Endothelial cell of umbilical vein (primary cell): ENCODE data around the gene MYCBP2. TPM values are rescaled to one million over a fixed set of nuclear protein-coding genes. Genes with fewer than 3 reads are reported as not detected.

Experiments
- BruUV-seq: library from RNA; stranded (reverse); fragments of 400-500 nt; replicated peaks from 2 replicates; lab custom pipeline; 2021; lab: Mats Ljungman, UMichigan
- CTCF ChIA-PET: fragments of 300-600, 350-600 bp; sonication (Branson Sonifier 250); formaldehyde crosslinking; loops from one replicate; lab custom pipeline; 2021; ENCODE audit warnings: antibody characterized with exemption, inconsistent platforms; lab: Charles Lee
- POLR2A ChIA-PET: fragments of 300-600, 350-600 bp; sonication (Branson Sonifier 250); formaldehyde crosslinking; loops from one replicate; lab custom pipeline; 2021; ENCODE audit warnings: antibody characterized with exemption, inconsistent platforms; lab: Charles Lee
- DNase-seq: peaks from one replicate; pipeline ENCODE4 v3.0.0-alpha.2; 2011; ENCODE audit warnings: low read depth, low spot score
- FAIRE-seq: peaks from 2 replicates; lab custom pipeline; 2011; peaks lifted over from hg19 to GRCh38; lab: Jason Lieb, UNC
- H2AFZ ChIP-seq: 2 replicates; pipeline ENCODE4 v1.6.0; 2012; ENCODE audit warnings: low read depth, low read length, control low read depth, inconsistent platforms
- H3K27ac ChIP-seq: 2 replicates; pipeline ENCODE4 v1.5.1; 2011; ENCODE audit warnings: low read depth, mild to moderate bottlenecking, control low read depth, low read length, moderate library complexity; ENCODE audit not compliant: insufficient read depth
- H3K27me3 ChIP-seq, 2 experiments: 2 replicates each; pipeline versions ENCODE4 v1.6.0 to v1.6.1; 2011; ENCODE audit warnings: low read length in 2 of 2, mixed read lengths in 1 of 2; ENCODE audit not compliant: control insufficient read depth in 2 of 2, insufficient read depth in 2 of 2
- H3K36me3 ChIP-seq, 2 experiments: 2 replicates in 1 of 2; 3 replicates in 1 of 2; pipeline ENCODE4 v1.5.1; 2011; ENCODE audit warnings: low read length in 2 of 2, mild to moderate bottlenecking in 1 of 2, moderate library complexity in 1 of 2; ENCODE audit not compliant: control insufficient read depth in 2 of 2, insufficient read depth in 2 of 2; ENCODE audit errors: extremely low read depth in 1 of 2
- H3K4me1 ChIP-seq: 3 replicates; pipeline ENCODE4 v1.5.1; 2011; ENCODE audit warnings: mild to moderate bottlenecking, low read length; ENCODE audit not compliant: control insufficient read depth, insufficient read depth; ENCODE audit errors: extremely low read depth
- H3K4me2 ChIP-seq: 2 replicates; pipeline ENCODE4 v1.6.1; 2011; ENCODE audit warnings: low read length, control low read depth, mixed read lengths; ENCODE audit not compliant: insufficient read depth
- H3K4me3 ChIP-seq, 3 experiments: fragments of 200-600 bp in 1 of 3; sonication (generic), shearing (Covaris generic) in 1 of 3; replicated peaks in 1 of 3; 2 replicates each; pipeline ENCODE4 v1.5.1; 2011 to 2016; ENCODE audit warnings: control low read depth in 3 of 3, low read length in 3 of 3, mild to moderate bottlenecking in 2 of 3, inconsistent platforms in 1 of 3, low read depth in 1 of 3, moderate library complexity in 1 of 3; ENCODE audit not compliant: insufficient read depth in 1 of 3
- H3K79me2 ChIP-seq: 2 replicates; pipeline ENCODE4 v1.6.0; 2012; ENCODE audit warnings: low read length, inconsistent platforms; ENCODE audit not compliant: control insufficient read depth, insufficient read depth
- H3K9ac ChIP-seq: replicated peaks from 2 replicates; pipeline ENCODE3; 2011; ENCODE audit warnings: low read length, control low read depth; ENCODE audit not compliant: insufficient read depth; ENCODE audit errors: extremely low read depth
- H3K9me1 ChIP-seq: replicated peaks from 3 replicates; pipeline ENCODE4 v1.6.0; 2011; ENCODE audit warnings: mild to moderate bottlenecking, low read length; ENCODE audit not compliant: control insufficient read depth, insufficient read depth; ENCODE audit errors: extremely low read depth
- H3K9me3 ChIP-seq: replicated peaks from 2 replicates; pipeline ENCODE4 v1.5.1; 2012; ENCODE audit warnings: low read length, inconsistent platforms; ENCODE audit not compliant: control insufficient read depth, insufficient read depth
- H4K20me1 ChIP-seq: replicated peaks from 2 replicates; pipeline ENCODE3; 2011; ENCODE audit warnings: mild to moderate bottlenecking, low read length; ENCODE audit not compliant: control insufficient read depth, insufficient read depth; ENCODE audit errors: extremely low read depth
- EZH2 ChIP-seq: IDR thresholded peaks from 2 replicates; pipeline ENCODE4 v1.6.1; 2012; ENCODE audit warnings: borderline replicate concordance, low read depth, mild to moderate bottlenecking, moderate library complexity, low read length, inconsistent platforms; ENCODE audit not compliant: severe bottlenecking
- FOS ChIP-seq: IDR thresholded peaks from 2 replicates; pipeline ENCODE4 v1.6.1; 2011; ENCODE audit warnings: mild to moderate bottlenecking, low read length, moderate library complexity, borderline replicate concordance; ENCODE audit not compliant: insufficient read depth
- GATA2 ChIP-seq: IDR thresholded peaks from 2 replicates; pipeline ENCODE4 v1.7.0; 2011; ENCODE audit warnings: low read depth, mild to moderate bottlenecking, moderate library complexity, mixed read lengths, low read length; ENCODE audit not compliant: insufficient read length, insufficient read depth
- JUN ChIP-seq: IDR thresholded peaks from 2 replicates; pipeline ENCODE4 v1.6.1; 2011; ENCODE audit warnings: borderline replicate concordance, low read depth; ENCODE audit not compliant: insufficient read length, insufficient read depth
- MYC ChIP-seq: IDR thresholded peaks from one replicate; pipeline ENCODE4 v1.6.1; 2011; ENCODE audit warnings: mild to moderate bottlenecking, low read depth, low read length
- POLR2A ChIP-seq: IDR thresholded peaks from 2 replicates; pipeline ENCODE4 v1.6.1; 2012; ENCODE audit warnings: low read depth, mild to moderate bottlenecking, control low read depth, low read length
- POLR2AphosphoS5 ChIP-seq: IDR thresholded peaks from 2 replicates; pipeline ENCODE4 v1.6.1; 2012; ENCODE audit warnings: low read depth, mild to moderate bottlenecking, control low read depth, low read length, moderate library complexity; ENCODE audit not compliant: insufficient read depth
- dilution Hi-C: fragments of 300-500 bp; cut with MboI; formaldehyde crosslinking; loops from one replicate; pipeline ENCODE4 v1.15.0; 2019; ENCODE audit warnings: low sequenced_read_pairs; ENCODE audit not compliant: extremely low pct_ligation_motif_present
- intact Hi-C: fragments of 100-400 bp; cut with micrococcal nuclease; formaldehyde crosslinking; loops from one replicate; pipeline ENCODE4 v1.10.0; 2022
- polyA plus RNA-seq, 4 experiments: library from polyadenylated mRNA; depleted of rRNA in 3 of 4; stranded (reverse) in 3 of 4; unstranded in 1 of 4; fragments of >200 nt; gene quantifications; 2 replicates each; pipeline versions ENCODE4 v1.2.1 to v1.2.3, GENCODE V29; 2011 to 2012; ENCODE audit warnings: missing spikeins in 1 of 4
- total RNA-seq: library from RNA; stranded (reverse); gene quantifications from 2 replicates; pipeline ENCODE4 v1.2.3, GENCODE V29; 2021
- TF ChIP-seq, protein P1 (sequence below): IDR thresholded peaks from 2 replicates; pipeline ENCODE4 v1.6.1; 2011; ENCODE audit not compliant: insufficient read depth, insufficient read length
- TF ChIP-seq, protein P2 (sequence below), 2 donors: IDR thresholded peaks; 1 replicate in 1 of 2; 2 replicates in 1 of 2; pipeline ENCODE4 v1.5.1; 2011; ENCODE audit warnings: low read length in 2 of 2, mild to moderate bottlenecking in 2 of 2, moderate library complexity in 2 of 2, control low read depth in 1 of 2, inconsistent platforms in 1 of 2, low read depth in 1 of 2; ENCODE audit not compliant: insufficient read depth in 1 of 2; ENCODE audit errors: extremely low read depth in 1 of 2

The MYCBP2 gene
- total and polyA plus RNA-seq, 2 donors (not counting 3 experiments of a cell fraction or from before 2014, with no cell fraction given) = 30.5 to 89.8 TPM

DNA sequence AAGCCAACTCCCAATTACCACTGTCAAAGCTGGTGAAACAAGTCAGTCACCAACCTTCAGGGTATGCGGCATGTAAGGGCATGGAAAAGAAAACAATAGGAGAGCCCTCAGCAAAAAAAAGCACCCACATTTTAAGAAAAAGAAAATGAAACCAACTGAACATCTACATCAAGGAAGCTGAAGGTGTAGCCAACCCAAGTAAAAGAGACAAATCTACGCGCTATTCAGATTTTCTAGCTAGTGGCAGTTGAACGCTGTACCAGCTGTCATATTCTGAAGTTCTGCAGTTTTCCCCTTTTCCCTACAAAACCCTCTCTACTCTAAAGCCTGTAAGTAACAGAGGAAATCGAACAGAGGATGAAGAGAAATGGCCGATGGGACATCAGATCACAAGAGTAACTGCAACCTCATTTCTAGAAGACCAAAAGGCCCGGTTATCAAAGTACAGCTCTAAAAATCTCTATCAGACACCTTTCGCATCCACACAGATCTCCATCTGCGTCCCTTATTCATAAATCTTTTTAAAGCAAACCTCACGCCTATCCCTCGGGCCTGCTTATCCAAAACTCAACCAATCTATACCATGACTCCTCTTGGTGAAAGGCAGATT lies 1.4 kb downstream of the MYCBP2 start:
- peak overlapping the region; percentile 49 to 92 (median 79) for H3K4me3 ChIP-seq
- BruUV-seq = no TSS peak
- H3K4me1 ChIP-seq = peaks cover 26% of the 10 kb centered on the region
- TF ChIP-seq POLR2AphosphoS5 (no peak), JUN (no peak)
- TF ChIP-seq, protein P1, sequence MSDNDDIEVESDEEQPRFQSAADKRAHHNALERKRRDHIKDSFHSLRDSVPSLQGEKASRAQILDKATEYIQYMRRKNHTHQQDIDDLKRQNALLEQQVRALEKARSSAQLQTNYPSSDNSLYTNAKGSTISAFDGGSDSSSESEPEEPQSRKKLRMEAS = no peak
- peaks cover 58% of the 10 kb centered on the region for H3K79me2 ChIP-seq
- peak overlapping the region; percentile 66 for H3K9ac ChIP-seq
- H3K9me3 ChIP-seq = no peaks in the 10 kb centered on the region
- DNase-seq = peak; percentile 51
- ChIA-PET CTCF (interaction anchor here (0.7 to 1.8 kb wide), 11 partner anchors 9 to 167 kb away, joined by 3 to 6 read pairs (median 3); no protein-coding TSS in a partner anchor), POLR2A (interaction anchor here (0.7 kb wide), 1 partner anchor 219 kb away, joined by 3 read pairs; no protein-coding TSS in a partner anchor)
- no peaks in the 10 kb centered on the region for H4K20me1 ChIP-seq
- no peaks in the 10 kb centered on the region for H3K36me3 ChIP-seq
- H3K4me2 ChIP-seq = peak overlapping the region; percentile 35
- FAIRE-seq = peak; percentile 37
- no peaks in the 10 kb centered on the region for H3K9me1 ChIP-seq
- dilution Hi-C loops (no loop called here), intact Hi-C loops (loop anchor here (5.0 kb wide), 4 partner anchors 143 to 1788 kb away; partner anchors contain the start of genes COMMD6 and SLAIN1)
- H3K27me3 ChIP-seq = no peaks in the 10 kb centered on the region
- no peak overlapping the region for H3K27ac ChIP-seq
- H2AFZ ChIP-seq = no peak overlapping the region

DNA sequence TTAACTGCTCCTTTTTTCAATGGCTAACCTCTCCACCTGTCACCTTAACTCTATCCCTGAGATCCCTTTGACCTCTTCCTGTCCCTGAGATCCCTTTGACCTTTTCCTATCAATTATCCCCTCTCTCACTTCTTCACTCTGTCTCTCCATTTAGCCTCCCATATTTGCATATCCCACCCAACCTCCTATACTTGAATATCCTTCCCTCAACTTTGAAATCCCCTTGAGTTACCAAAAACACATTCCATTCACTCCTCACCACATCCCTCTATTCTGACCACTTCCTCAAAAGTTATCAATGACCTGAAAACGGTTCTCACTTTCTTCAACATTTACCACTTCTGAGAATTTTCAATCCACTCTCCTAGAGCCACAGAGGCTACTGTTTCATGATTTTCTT lies 3.0 kb downstream of the MYCBP2 start:
- Histone ChIP-seq H3K36me3 (no peaks in the 10 kb centered on the region), H3K4me2 (no peak overlapping the region), H3K4me1 (peaks cover 20% of the 10 kb centered on the region), H3K27ac (no peak overlapping the region), H3K9ac (no peak overlapping the region), H3K27me3 (no peaks in the 10 kb centered on the region), H3K9me3 (no peaks in the 10 kb centered on the region), H2AFZ (no peak overlapping the region), H3K4me3 (no peak overlapping the region), H3K79me2 (peaks cover 73% of the 10 kb centered on the region), H3K9me1 (no peaks in the 10 kb centered on the region), H4K20me1 (no peaks in the 10 kb centered on the region)
- intact Hi-C loops = no loop called here
- BruUV-seq = no TSS peak
- dilution Hi-C loops = no loop called here
- ChIA-PET POLR2A (no interaction called here), CTCF (no interaction called here)
- TF ChIP-seq POLR2A (no peak), EZH2 (no peak), FOS (no peak), GATA2 (no peak), MYC (no peak), JUN (no peak), POLR2AphosphoS5 (no peak)
- TF ChIP-seq, protein P2, sequence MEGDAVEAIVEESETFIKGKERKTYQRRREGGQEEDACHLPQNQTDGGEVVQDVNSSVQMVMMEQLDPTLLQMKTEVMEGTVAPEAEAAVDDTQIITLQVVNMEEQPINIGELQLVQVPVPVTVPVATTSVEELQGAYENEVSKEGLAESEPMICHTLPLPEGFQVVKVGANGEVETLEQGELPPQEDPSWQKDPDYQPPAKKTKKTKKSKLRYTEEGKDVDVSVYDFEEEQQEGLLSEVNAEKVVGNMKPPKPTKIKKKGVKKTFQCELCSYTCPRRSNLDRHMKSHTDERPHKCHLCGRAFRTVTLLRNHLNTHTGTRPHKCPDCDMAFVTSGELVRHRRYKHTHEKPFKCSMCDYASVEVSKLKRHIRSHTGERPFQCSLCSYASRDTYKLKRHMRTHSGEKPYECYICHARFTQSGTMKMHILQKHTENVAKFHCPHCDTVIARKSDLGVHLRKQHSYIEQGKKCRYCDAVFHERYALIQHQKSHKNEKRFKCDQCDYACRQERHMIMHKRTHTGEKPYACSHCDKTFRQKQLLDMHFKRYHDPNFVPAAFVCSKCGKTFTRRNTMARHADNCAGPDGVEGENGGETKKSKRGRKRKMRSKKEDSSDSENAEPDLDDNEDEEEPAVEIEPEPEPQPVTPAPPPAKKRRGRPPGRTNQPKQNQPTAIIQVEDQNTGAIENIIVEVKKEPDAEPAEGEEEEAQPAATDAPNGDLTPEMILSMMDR (IDR thresholded peaks at IDR 0.05; ENCODE audit: extremely low read depth in 1 of 2, insufficient read depth in 1 of 2, low read depth in 1 of 2, low read length in 2 of 2) = no peak
- TF ChIP-seq, protein P1 = no peak
- FAIRE-seq (no peak), DNase-seq (no peak)
